ENCODE data around the gene C1orf174.
A peak's percentile ranks its signal among the peaks of the same experiment; 100 is the strongest.

Gene C1orf174

GRCh38 chr1:3909615-3910014 is 9.5 kb upstream of the C1orf174 start:
- no peak for TF ChIP-seq CTCF (IDR thresholded peaks at IDR 0.05; ENCODE audit: insufficient read depth, low read depth, low read length, missing control alignments)
- no peak overlapping the region for H3K4me3 ChIP-seq (ENCODE audit: low read depth, low read length)
- DNase-seq (ENCODE audit: low read depth) = no peak

- TF ChIP-seq CTCF (IDR thresholded peaks at IDR 0.05; ENCODE audit: insufficient read depth, low read depth, low read length, missing control alignments) = no peak
- DNase-seq (ENCODE audit: low read depth) = no peak
- no peak overlapping the region for H3K4me3 ChIP-seq (ENCODE audit: low read depth, low read length)
These were observed 8.9 kb upstream of the C1orf174 start for GRCh38 chr1:3908886-3909517.

GRCh38 chr1:3907621-3908165 is 7.6 kb upstream of the C1orf174 start:
- H3K4me3 ChIP-seq (ENCODE audit: low read depth, low read length) = no peak overlapping the region
- no peak for TF ChIP-seq CTCF (IDR thresholded peaks at IDR 0.05; ENCODE audit: insufficient read depth, low read depth, low read length, missing control alignments)

GRCh38 chr1:3907031-3907534 is 7.0 kb upstream of the C1orf174 start:
- TF ChIP-seq CTCF (IDR thresholded peaks at IDR 0.05; ENCODE audit: insufficient read depth, low read depth, low read length, missing control alignments) = peak; percentile 3
- DNase-seq (ENCODE audit: low read depth) = peak; percentile 29
- no peak overlapping the region for H3K4me3 ChIP-seq (ENCODE audit: low read depth, low read length)

More at GRCh38 chr1:3907621-3908165, 7.6 kb upstream of the C1orf174 start:
- DNase-seq (ENCODE audit: low read depth) = no peak

- no peak for DNase-seq (ENCODE audit: low read depth)
- TF ChIP-seq CTCF (IDR thresholded peaks at IDR 0.05; ENCODE audit: insufficient read depth, low read depth, low read length, missing control alignments) = no peak
- no peak overlapping the region for H3K4me3 ChIP-seq (ENCODE audit: low read depth, low read length)
These were observed 6.6 kb upstream of the C1orf174 start for GRCh38 chr1:3906672-3907020.

- DNase-seq (ENCODE audit: low read depth) = no peak
- TF ChIP-seq CTCF (IDR thresholded peaks at IDR 0.05; ENCODE audit: insufficient read depth, low read depth, low read length, missing control alignments) = no peak
- no peak overlapping the region for H3K4me3 ChIP-seq (ENCODE audit: low read depth, low read length)
These were observed 6.0 kb upstream of the C1orf174 start for GRCh38 chr1:3905953-3906671.
